Measurements from ENCODE around the gene TCP11L2. TPM values are rescaled to one million over a fixed set of nuclear protein-coding genes. Genes with fewer than 3 reads are reported as not detected.

TCP11L2 gene
- total RNA-seq, 3 donors from 2014 or later (not counting 1 experiment from before 2014, with no cell fraction given): 68.8 to 97.7 (median 71.1) TPM

- Mint-ChIP-seq H3K27ac (no peak overlapping the region), H3K36me3 (no peaks in the 10 kb centered on the region)
- no peak for ATAC-seq
These were observed 41.6 kb downstream of the TCP11L2 start for GRCh38 chr12:106344131-106344530.

GRCh38 chr12:106345746-106346145, 43.2 kb downstream of the TCP11L2 start:
- Mint-ChIP-seq H3K9me3 (no peaks in the 10 kb centered on the region), H3K4me3 (no peak overlapping the region), H3K4me1 (no peaks in the 10 kb centered on the region), H3K27ac (no peak overlapping the region), H3K36me3 (no peaks in the 10 kb centered on the region), H3K27me3 (ENCODE audit: low read depth in 2 of 2) (no peaks in the 10 kb centered on the region)
- no peak for TF ChIP-seq CTCF (IDR thresholded peaks at IDR 0.05)
- ATAC-seq (peak in 1 of 3 donors; percentile 52), DNase-seq (peak in 1 of 2 donors; percentile 42)
- Histone ChIP-seq H3K4me1 (ENCODE audit: control insufficient read depth, insufficient read depth, low read length) (no peaks in the 10 kb centered on the region), H3K9me3 (ENCODE audit: control insufficient read depth, insufficient read depth, low read length) (no peaks in the 10 kb centered on the region), H3K4me3 (ENCODE audit: low read length) (no peak overlapping the region), H3K27me3 (ENCODE audit: control insufficient read depth, insufficient read depth, low read length) (no peaks in the 10 kb centered on the region), H3K36me3 (ENCODE audit: control insufficient read depth, insufficient read depth, low read length) (peaks cover 36% of the 10 kb centered on the region), H3K27ac (ENCODE audit: low read length) (no peak overlapping the region)
- WGBS (ENCODE audit: insufficient coverage): 74% methylated on average over 3 of the region's 5 CpGs
- intact Hi-C loops (cut with micrococcal nuclease): no loop called here

More at GRCh38 chr12:106344131-106344530, 41.6 kb downstream of the TCP11L2 start:
- 97% methylated on average over 5 of the region's 5 CpGs for WGBS (ENCODE audit: insufficient coverage)
- Histone ChIP-seq H3K9me3 (ENCODE audit: control insufficient read depth, insufficient read depth, low read length) (no peaks in the 10 kb centered on the region), H3K4me1 (ENCODE audit: control insufficient read depth, insufficient read depth, low read length) (no peaks in the 10 kb centered on the region), H3K27me3 (ENCODE audit: control insufficient read depth, insufficient read depth, low read length) (no peaks in the 10 kb centered on the region), H3K4me3 (ENCODE audit: low read length) (no peak overlapping the region), H3K27ac (ENCODE audit: low read length) (no peak overlapping the region), H3K36me3 (ENCODE audit: control insufficient read depth, insufficient read depth, low read length) (peaks cover 36% of the 10 kb centered on the region)
- intact Hi-C loops (cut with micrococcal nuclease): no loop called here
- H3K4me1 Mint-ChIP-seq: peaks cover 0 to 6% of the 10 kb centered on the region in 2 donors
- no peaks in the 10 kb centered on the region for H3K9me3 Mint-ChIP-seq
- H3K27me3 Mint-ChIP-seq (ENCODE audit: low read depth in 2 of 2): no peaks in the 10 kb centered on the region
- DNase-seq: no peak
- H3K4me3 Mint-ChIP-seq: no peak overlapping the region
- no peak for TF ChIP-seq CTCF (IDR thresholded peaks at IDR 0.05)

- Histone ChIP-seq H3K27ac (ENCODE audit: low read length) (no peak overlapping the region), H3K4me3 (ENCODE audit: low read length) (no peak overlapping the region), H3K4me1 (ENCODE audit: control insufficient read depth, insufficient read depth, low read length) (no peaks in the 10 kb centered on the region), H3K27me3 (ENCODE audit: control insufficient read depth, insufficient read depth, low read length) (no peaks in the 10 kb centered on the region), H3K36me3 (ENCODE audit: control insufficient read depth, insufficient read depth, low read length) (peaks cover 18% of the 10 kb centered on the region), H3K9me3 (ENCODE audit: control insufficient read depth, insufficient read depth, low read length) (no peaks in the 10 kb centered on the region)
- Mint-ChIP-seq H3K9me3 (no peaks in the 10 kb centered on the region), H3K4me3 (no peak overlapping the region), H3K4me1 (no peaks in the 10 kb centered on the region), H3K27ac (no peak overlapping the region), H3K27me3 (ENCODE audit: low read depth in 2 of 2) (no peaks in the 10 kb centered on the region), H3K36me3 (no peaks in the 10 kb centered on the region)
- 100% methylated on average over 1 of the region's 4 CpGs for WGBS (ENCODE audit: insufficient coverage)
- no peak for DNase-seq
- TF ChIP-seq CTCF (IDR thresholded peaks at IDR 0.05): no peak
- no peak for ATAC-seq
- intact Hi-C loops (cut with micrococcal nuclease): no loop called here
These were observed 45.9 kb downstream of the TCP11L2 start for GRCh38 chr12:106348411-106348810.

- no peaks in the 10 kb centered on the region for H3K9me3 ChIP-seq (ENCODE audit: control insufficient read depth, insufficient read depth, low read length)
- ATAC-seq (no peak), DNase-seq (no peak)
- Mint-ChIP-seq H3K9me3 (no peaks in the 10 kb centered on the region), H3K36me3 (no peaks in the 10 kb centered on the region), H3K27me3 (ENCODE audit: low read depth in 2 of 2) (no peaks in the 10 kb centered on the region), H3K4me3 (no peak overlapping the region), H3K27ac (no peak overlapping the region), H3K4me1 (peaks cover 9 to 12% of the 10 kb centered on the region in 2 donors)
- intact Hi-C loops (cut with micrococcal nuclease): no loop called here
- no peaks in the 10 kb centered on the region for H3K4me1 ChIP-seq (ENCODE audit: control insufficient read depth, insufficient read depth, low read length)
- WGBS (ENCODE audit: insufficient coverage): 83% methylated on average over 6 of the region's 6 CpGs
- peaks cover 7% of the 10 kb centered on the region for H3K36me3 ChIP-seq (ENCODE audit: control insufficient read depth, insufficient read depth, low read length)
- no peak for TF ChIP-seq CTCF (IDR thresholded peaks at IDR 0.05)
- H3K27me3 ChIP-seq (ENCODE audit: control insufficient read depth, insufficient read depth, low read length): no peaks in the 10 kb centered on the region
- no peak overlapping the region for H3K4me3 ChIP-seq (ENCODE audit: low read length)
- no peak overlapping the region for H3K27ac ChIP-seq (ENCODE audit: low read length)
These were observed 50.6 kb downstream of the TCP11L2 start for GRCh38 chr12:106353175-106353574.
